ENCODE measurements around the gene STRIT1. TPM values are rescaled to one million over a fixed set of nuclear protein-coding genes. Genes with fewer than 3 reads are reported as not detected.

STRIT1 gene
- total and polyA plus RNA-seq, 2 donors: 1.4 TPM; not detected in 1

Other genes with a start within 250 kb of the STRIT1 start
- 59.3 TPM for gene MME, start 213.4 kb downstream of the STRIT1 start, total RNA-seq
- gene MME, start 213.4 kb downstream of the STRIT1 start, polyA plus RNA-seq: 7.7 TPM